ENCODE data around the gene RPS18. TPM values are rescaled to one million over a fixed set of nuclear protein-coding genes. Genes with fewer than 3 reads are reported as not detected.
"Not testable (repeated sequence)": the region's sequence is repeated elsewhere in the genome, so short reads cannot be mapped to it uniquely, and the experiment has no call there.

RPS18 gene
- total and polyA plus RNA-seq, 4 donors = 1,293 to 3,565 (median 1,656) TPM

- WGBS (ENCODE audit: insufficient coverage) = no CpG with 5 or more reads among the region's 3 CpGs
- H3K36me3 ChIP-seq (ENCODE audit: control insufficient read depth, insufficient read depth, low read length) = peaks cover 64% of the 10 kb centered on the region
- DNase-seq (ENCODE audit: low read depth in 4 of 6, low spot score in 6 of 6) = not testable (repeated sequence)
Measured at GRCh38 chr6:33262490-33262889, 9.4 kb upstream of the RPS18 start.

GRCh38 chr6:33264015-33264414, 7.9 kb upstream of the RPS18 start:
- H3K27me3 ChIP-seq (ENCODE audit: control insufficient read depth, insufficient read depth, low read length) = no peaks in the 10 kb centered on the region
- no peak overlapping the region for H3K27ac ChIP-seq (ENCODE audit: low read depth, low read length)
- H3K36me3 ChIP-seq (ENCODE audit: control insufficient read depth, insufficient read depth, low read length) = peaks cover 65% of the 10 kb centered on the region
- H3K4me3 ChIP-seq (ENCODE audit: low read depth, low read length) = no peak overlapping the region
- no peaks in the 10 kb centered on the region for H3K9me3 ChIP-seq (ENCODE audit: control insufficient read depth, insufficient read depth, low read length)
- 93% methylated on average over 3 of the region's 7 CpGs for WGBS (ENCODE audit: insufficient coverage)
- H3K4me1 ChIP-seq (ENCODE audit: control insufficient read depth, insufficient read depth, low read length) = no peaks in the 10 kb centered on the region
- no peak for DNase-seq (ENCODE audit: low read depth in 4 of 6, low spot score in 6 of 6)

More at GRCh38 chr6:33262490-33262889, 9.4 kb upstream of the RPS18 start:
- not testable (repeated sequence) for H3K4me3 ChIP-seq (ENCODE audit: low read depth, low read length); H3K9me3 ChIP-seq (ENCODE audit: control insufficient read depth, insufficient read depth, low read length); H3K27ac ChIP-seq (ENCODE audit: low read depth, low read length); H3K4me1 ChIP-seq (ENCODE audit: control insufficient read depth, insufficient read depth, low read length); H3K27me3 ChIP-seq (ENCODE audit: control insufficient read depth, insufficient read depth, low read length)

GRCh38 chr6:33271117-33271467, 783 bp upstream of the RPS18 start:
- H3K27ac ChIP-seq (ENCODE audit: low read depth, low read length) = peak overlapping the region; percentile 97
- no peaks in the 10 kb centered on the region for H3K27me3 ChIP-seq (ENCODE audit: control insufficient read depth, insufficient read depth, low read length)
- peak overlapping the region; percentile 99 for H3K4me3 ChIP-seq (ENCODE audit: low read depth, low read length)
- H3K4me1 ChIP-seq (ENCODE audit: control insufficient read depth, insufficient read depth, low read length) = peaks cover 23% of the 10 kb centered on the region
- WGBS (ENCODE audit: insufficient coverage) = 0% methylated on average over 3 of the region's 7 CpGs
- DNase-seq (ENCODE audit: low read depth in 4 of 6, low spot score in 6 of 6) = no peak
- H3K36me3 ChIP-seq (ENCODE audit: control insufficient read depth, insufficient read depth, low read length) = peaks cover 57% of the 10 kb centered on the region
- no peaks in the 10 kb centered on the region for H3K9me3 ChIP-seq (ENCODE audit: control insufficient read depth, insufficient read depth, low read length)

- no peaks in the 10 kb centered on the region for H3K9me3 ChIP-seq (ENCODE audit: control insufficient read depth, insufficient read depth, low read length)
- DNase-seq (ENCODE audit: low read depth in 4 of 6, low spot score in 6 of 6) = no peak
- no peaks in the 10 kb centered on the region for H3K27me3 ChIP-seq (ENCODE audit: control insufficient read depth, insufficient read depth, low read length)
- H3K27ac ChIP-seq (ENCODE audit: low read depth, low read length) = peak overlapping the region; percentile 97
- peak overlapping the region; percentile 99 for H3K4me3 ChIP-seq (ENCODE audit: low read depth, low read length)
- WGBS (ENCODE audit: insufficient coverage) = 0% methylated on average over 11 of the region's 22 CpGs
- H3K36me3 ChIP-seq (ENCODE audit: control insufficient read depth, insufficient read depth, low read length) = peaks cover 50% of the 10 kb centered on the region
- H3K4me1 ChIP-seq (ENCODE audit: control insufficient read depth, insufficient read depth, low read length) = peaks cover 35% of the 10 kb centered on the region
Measured at GRCh38 chr6:33272275-33273128, 627 bp downstream of the RPS18 start.

- H3K4me3 ChIP-seq (ENCODE audit: low read depth, low read length) = peak overlapping the region; percentile 99
- H3K36me3 ChIP-seq (ENCODE audit: control insufficient read depth, insufficient read depth, low read length) = peaks cover 50% of the 10 kb centered on the region
- peaks cover 43% of the 10 kb centered on the region for H3K4me1 ChIP-seq (ENCODE audit: control insufficient read depth, insufficient read depth, low read length)
- DNase-seq (ENCODE audit: low read depth in 4 of 6, low spot score in 6 of 6) = no peak
- 86% methylated on average over 4 of the region's 11 CpGs for WGBS (ENCODE audit: insufficient coverage)
- H3K27me3 ChIP-seq (ENCODE audit: control insufficient read depth, insufficient read depth, low read length) = no peaks in the 10 kb centered on the region
- no peaks in the 10 kb centered on the region for H3K9me3 ChIP-seq (ENCODE audit: control insufficient read depth, insufficient read depth, low read length)
- no peak overlapping the region for H3K27ac ChIP-seq (ENCODE audit: low read depth, low read length)
Measured at GRCh38 chr6:33273129-33273923, 1.5 kb downstream of the RPS18 start.

GRCh38 chr6:33273924-33274902, 2.3 kb downstream of the RPS18 start:
- Histone ChIP-seq H3K36me3 (ENCODE audit: control insufficient read depth, insufficient read depth, low read length) (peaks cover 50% of the 10 kb centered on the region), H3K4me3 (ENCODE audit: low read depth, low read length) (no peak overlapping the region), H3K4me1 (ENCODE audit: control insufficient read depth, insufficient read depth, low read length) (peaks cover 45% of the 10 kb centered on the region), H3K9me3 (ENCODE audit: control insufficient read depth, insufficient read depth, low read length) (no peaks in the 10 kb centered on the region), H3K27ac (ENCODE audit: low read depth, low read length) (no peak overlapping the region), H3K27me3 (ENCODE audit: control insufficient read depth, insufficient read depth, low read length) (no peaks in the 10 kb centered on the region)
- DNase-seq (ENCODE audit: low read depth in 4 of 6, low spot score in 6 of 6) = no peak
- 88% methylated on average over 6 of the region's 14 CpGs for WGBS (ENCODE audit: insufficient coverage)

- WGBS (ENCODE audit: insufficient coverage) = 75% methylated on average over 3 of the region's 16 CpGs
- not testable (repeated sequence) for H3K27me3 ChIP-seq (ENCODE audit: control insufficient read depth, insufficient read depth, low read length); DNase-seq (ENCODE audit: low read depth in 4 of 6, low spot score in 6 of 6); H3K9me3 ChIP-seq (ENCODE audit: control insufficient read depth, insufficient read depth, low read length)
- peaks cover 67% of the 10 kb centered on the region for H3K36me3 ChIP-seq (ENCODE audit: control insufficient read depth, insufficient read depth, low read length)
- H3K4me1 ChIP-seq (ENCODE audit: control insufficient read depth, insufficient read depth, low read length) = peaks cover 40% of the 10 kb centered on the region
- peak overlapping the region; percentile 75 for H3K27ac ChIP-seq (ENCODE audit: low read depth, low read length)
- H3K4me3 ChIP-seq (ENCODE audit: low read depth, low read length) = peak overlapping the region; percentile 66
Measured at GRCh38 chr6:33275795-33276580, 4.1 kb downstream of the RPS18 start.

- H3K27ac ChIP-seq (ENCODE audit: low read depth, low read length) = peak overlapping the region; percentile 75
- peaks cover 67% of the 10 kb centered on the region for H3K36me3 ChIP-seq (ENCODE audit: control insufficient read depth, insufficient read depth, low read length)
- no peaks in the 10 kb centered on the region for H3K27me3 ChIP-seq (ENCODE audit: control insufficient read depth, insufficient read depth, low read length)
- no peak for DNase-seq (ENCODE audit: low read depth in 4 of 6, low spot score in 6 of 6)
- peaks cover 36% of the 10 kb centered on the region for H3K4me1 ChIP-seq (ENCODE audit: control insufficient read depth, insufficient read depth, low read length)
- H3K9me3 ChIP-seq (ENCODE audit: control insufficient read depth, insufficient read depth, low read length) = no peaks in the 10 kb centered on the region
- H3K4me3 ChIP-seq (ENCODE audit: low read depth, low read length) = peak overlapping the region; percentile 66
Measured at GRCh38 chr6:33276581-33276863, 4.6 kb downstream of the RPS18 start.
